ENCODE data around the gene C1orf74.

C1orf74 gene

GRCh38 chr1:209825591-209826434 is 41.5 kb upstream of the C1orf74 start:
- no peak for TF ChIP-seq CTCF (IDR thresholded peaks at IDR 0.05; ENCODE audit: low read depth, low read length, missing control alignments)
- Histone ChIP-seq H3K4me3 (ENCODE audit: low read depth, low read length) (no peak overlapping the region), H3K36me3 (replicated peaks) (peaks cover 1% of the 10 kb centered on the region), H3K27ac (no peak overlapping the region), H3K27me3 (replicated peaks) (no peaks in the 10 kb centered on the region)
- in situ Hi-C loops (cut with HindIII; ENCODE audit: low pct_ligation_motif_present, low sequenced_read_pairs) = no loop called here
- DNase-seq = no peak

GRCh38 chr1:209823143-209824041 is 39.0 kb upstream of the C1orf74 start:
- TF ChIP-seq CTCF (IDR thresholded peaks at IDR 0.05; ENCODE audit: low read depth, low read length, missing control alignments) = peak; percentile 71

GRCh38 chr1:209822706-209823105 is 38.3 kb upstream of the C1orf74 start:
- H3K4me3 ChIP-seq (ENCODE audit: low read depth, low read length) = peak overlapping the region; percentile 1
- TF ChIP-seq CTCF (IDR thresholded peaks at IDR 0.05; ENCODE audit: low read depth, low read length, missing control alignments) = no peak
- DNase-seq = no peak
- in situ Hi-C loops (cut with HindIII; ENCODE audit: low pct_ligation_motif_present, low sequenced_read_pairs) = no loop called here
- no peaks in the 10 kb centered on the region for H3K27me3 ChIP-seq (replicated peaks)
- H3K27ac ChIP-seq = no peak overlapping the region
- no peaks in the 10 kb centered on the region for H3K36me3 ChIP-seq (replicated peaks)

More at GRCh38 chr1:209823143-209824041, 39.0 kb upstream of the C1orf74 start:
- in situ Hi-C loops (cut with HindIII; ENCODE audit: low pct_ligation_motif_present, low sequenced_read_pairs) = no loop called here
- Histone ChIP-seq H3K36me3 (replicated peaks) (no peaks in the 10 kb centered on the region), H3K27ac (peak overlapping the region; percentile 51), H3K27me3 (replicated peaks) (no peaks in the 10 kb centered on the region), H3K4me3 (ENCODE audit: low read depth, low read length) (peak overlapping the region; percentile 1)
- peak; percentile 63 for DNase-seq

DNA sequence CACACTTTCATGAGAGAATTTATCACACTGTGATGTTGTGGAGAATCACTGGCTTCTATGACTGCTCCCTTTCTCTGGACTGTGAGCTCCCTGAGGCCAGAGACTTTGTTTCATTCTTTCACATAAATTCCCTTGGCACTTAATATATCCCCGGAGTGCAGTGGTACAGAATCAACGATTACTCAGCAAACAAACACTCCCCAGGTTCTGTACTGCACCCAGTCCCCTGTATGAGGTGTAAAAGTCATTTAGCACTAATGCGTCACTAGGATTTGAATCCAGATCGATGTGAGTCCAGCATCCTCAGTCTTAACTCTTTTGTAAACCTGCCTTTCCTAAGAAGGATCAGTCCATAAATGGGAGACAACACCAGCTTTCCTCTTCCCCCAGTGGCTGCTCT is 36.6 kb upstream of the C1orf74 start:
- Histone ChIP-seq H3K27ac (no peak overlapping the region), H3K36me3 (replicated peaks) (no peaks in the 10 kb centered on the region), H3K4me3 (ENCODE audit: low read depth, low read length) (no peak overlapping the region), H3K27me3 (replicated peaks) (no peaks in the 10 kb centered on the region)
- DNase-seq = no peak
- in situ Hi-C loops (cut with HindIII; ENCODE audit: low pct_ligation_motif_present, low sequenced_read_pairs) = no loop called here
- no peak for TF ChIP-seq CTCF (IDR thresholded peaks at IDR 0.05; ENCODE audit: low read depth, low read length, missing control alignments)

- no peaks in the 10 kb centered on the region for H3K27me3 ChIP-seq (replicated peaks)
- H3K36me3 ChIP-seq (replicated peaks) = no peaks in the 10 kb centered on the region
- no peak for DNase-seq
- no peak overlapping the region for H3K27ac ChIP-seq
- no peak for TF ChIP-seq CTCF (IDR thresholded peaks at IDR 0.05; ENCODE audit: low read depth, low read length, missing control alignments)
- no peak overlapping the region for H3K4me3 ChIP-seq (ENCODE audit: low read depth, low read length)
- in situ Hi-C loops (cut with HindIII; ENCODE audit: low pct_ligation_motif_present, low sequenced_read_pairs) = no loop called here
These were observed 34.7 kb upstream of the C1orf74 start for GRCh38 chr1:209819058-209819457.

Data from brain microvascular endothelial cell (primary cell).